ENCODE measurements around the gene SCGB1D1.

Gene SCGB1D1

GRCh38 chr11:62144641-62145255 lies 45.3 kb upstream of the SCGB1D1 start:
- TF ChIP-seq, protein P1, sequence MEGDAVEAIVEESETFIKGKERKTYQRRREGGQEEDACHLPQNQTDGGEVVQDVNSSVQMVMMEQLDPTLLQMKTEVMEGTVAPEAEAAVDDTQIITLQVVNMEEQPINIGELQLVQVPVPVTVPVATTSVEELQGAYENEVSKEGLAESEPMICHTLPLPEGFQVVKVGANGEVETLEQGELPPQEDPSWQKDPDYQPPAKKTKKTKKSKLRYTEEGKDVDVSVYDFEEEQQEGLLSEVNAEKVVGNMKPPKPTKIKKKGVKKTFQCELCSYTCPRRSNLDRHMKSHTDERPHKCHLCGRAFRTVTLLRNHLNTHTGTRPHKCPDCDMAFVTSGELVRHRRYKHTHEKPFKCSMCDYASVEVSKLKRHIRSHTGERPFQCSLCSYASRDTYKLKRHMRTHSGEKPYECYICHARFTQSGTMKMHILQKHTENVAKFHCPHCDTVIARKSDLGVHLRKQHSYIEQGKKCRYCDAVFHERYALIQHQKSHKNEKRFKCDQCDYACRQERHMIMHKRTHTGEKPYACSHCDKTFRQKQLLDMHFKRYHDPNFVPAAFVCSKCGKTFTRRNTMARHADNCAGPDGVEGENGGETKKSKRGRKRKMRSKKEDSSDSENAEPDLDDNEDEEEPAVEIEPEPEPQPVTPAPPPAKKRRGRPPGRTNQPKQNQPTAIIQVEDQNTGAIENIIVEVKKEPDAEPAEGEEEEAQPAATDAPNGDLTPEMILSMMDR (IDR thresholded peaks at IDR 0.05; ENCODE audit: low read depth, low read length, missing control alignments) = no peak
- no peak overlapping the region for H3K4me3 ChIP-seq (replicated peaks; ENCODE audit: low read depth, low read length)
- no peak for DNase-seq (ENCODE audit: extremely low read depth, low read depth)

- TF ChIP-seq, protein P1 (IDR thresholded peaks at IDR 0.05; ENCODE audit: low read depth, low read length, missing control alignments) = no peak
- DNase-seq (ENCODE audit: extremely low read depth, low read depth) = no peak
- H3K4me3 ChIP-seq (replicated peaks; ENCODE audit: low read depth, low read length) = no peak overlapping the region
These were observed 44.6 kb upstream of the SCGB1D1 start for GRCh38 chr11:62145261-62145871.

- TF ChIP-seq, protein P1 (IDR thresholded peaks at IDR 0.05; ENCODE audit: low read depth, low read length, missing control alignments) = no peak
- DNase-seq (ENCODE audit: extremely low read depth, low read depth) = no peak
- H3K4me3 ChIP-seq (replicated peaks; ENCODE audit: low read depth, low read length) = no peak overlapping the region
These were observed 43.4 kb upstream of the SCGB1D1 start for GRCh38 chr11:62146476-62147200.

DNA sequence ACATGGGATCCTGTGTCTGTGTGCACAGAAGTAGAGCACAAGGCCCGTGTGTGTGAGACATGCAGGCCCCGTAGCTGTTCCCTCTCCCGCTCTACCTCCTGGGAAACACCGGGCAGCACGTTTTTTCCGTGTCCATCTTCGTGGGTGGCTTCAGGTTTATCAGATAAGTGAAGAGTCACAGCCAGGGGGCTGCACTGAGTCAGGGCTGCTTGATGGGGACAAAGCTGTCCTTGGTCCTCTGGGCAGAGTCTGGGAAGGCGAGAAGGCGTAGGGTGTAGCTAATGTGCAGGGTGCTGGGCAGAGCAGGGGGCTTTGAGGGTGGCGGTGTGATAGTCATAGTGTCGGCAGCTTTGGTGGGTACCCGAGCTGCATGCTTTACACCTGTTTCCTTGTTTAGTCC lies 42.5 kb upstream of the SCGB1D1 start:
- TF ChIP-seq, protein P1 (IDR thresholded peaks at IDR 0.05; ENCODE audit: low read depth, low read length, missing control alignments) = no peak
- no peak overlapping the region for H3K4me3 ChIP-seq (replicated peaks; ENCODE audit: low read depth, low read length)

DNA sequence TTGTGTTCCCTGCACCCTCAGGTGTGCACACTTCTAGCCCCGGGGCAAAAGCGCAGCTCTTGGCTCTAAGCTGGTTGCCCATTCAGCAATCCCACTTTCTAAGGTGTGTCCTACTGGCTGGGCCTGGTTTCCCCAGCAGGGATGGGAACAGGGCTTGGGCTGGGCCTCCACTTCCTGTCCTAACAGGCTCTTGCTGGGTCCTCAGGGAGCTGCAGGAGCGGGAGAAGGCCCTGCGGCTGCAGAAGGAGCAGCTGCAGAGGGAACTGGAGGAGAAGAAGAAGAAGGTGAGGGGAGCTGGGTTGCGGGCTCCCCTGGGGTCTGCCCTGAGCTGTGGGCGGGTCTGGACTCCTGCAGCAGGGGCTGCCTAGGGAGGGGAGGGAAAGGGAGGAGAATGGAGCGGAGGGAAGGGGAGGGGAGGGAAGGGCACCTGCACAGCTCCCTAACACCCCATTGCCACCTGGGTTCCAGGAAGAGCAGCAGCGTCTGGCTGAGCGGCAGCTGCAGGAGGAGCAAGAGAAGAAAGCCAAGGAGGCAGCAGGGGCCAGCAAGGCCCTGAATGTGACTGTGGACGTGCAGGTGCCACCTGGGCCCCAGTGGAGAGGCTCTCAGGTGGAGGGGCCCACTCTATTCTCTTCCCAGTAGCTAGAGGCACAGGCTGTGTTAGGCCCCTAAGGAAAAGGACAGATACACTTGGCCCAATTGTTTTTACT lies 41.6 kb upstream of the SCGB1D1 start:
- DNase-seq (ENCODE audit: extremely low read depth, low read depth) = no peak
- no peak overlapping the region for H3K4me3 ChIP-seq (replicated peaks; ENCODE audit: low read depth, low read length)
- TF ChIP-seq, protein P1 (IDR thresholded peaks at IDR 0.05; ENCODE audit: low read depth, low read length, missing control alignments) = no peak

More for the DNA sequence above, 42.5 kb upstream of the SCGB1D1 start:
- no peak for DNase-seq (ENCODE audit: extremely low read depth, low read depth)

GRCh38 chr11:62149986-62150886 lies 39.8 kb upstream of the SCGB1D1 start:
- no peak overlapping the region for H3K4me3 ChIP-seq (replicated peaks; ENCODE audit: low read depth, low read length)
- no peak for DNase-seq (ENCODE audit: extremely low read depth, low read depth)
- TF ChIP-seq, protein P1 (IDR thresholded peaks at IDR 0.05; ENCODE audit: low read depth, low read length, missing control alignments) = no peak
